ENCODE data around the gene FAM181B. TPM values are rescaled to one million over a fixed set of nuclear protein-coding genes. Genes with fewer than 3 reads are reported as not detected.
A peak's percentile ranks its signal among the peaks of the same experiment; 100 is the strongest.

FAM181B gene
- total RNA-seq, 2 experiments from 2014 or later, result not detected

- no peak overlapping the region for H3K27ac Mint-ChIP-seq
- ChIA-PET CTCF (interaction anchor here (0.7 to 4.1 kb wide), 6 partner anchors 9 to 1099 kb away, joined by 3 to 23 read pairs (median 4); no protein-coding TSS in a partner anchor), POLR2A (no interaction called here)
- peaks cover 3% of the 10 kb centered on the region for H3K27me3 Mint-ChIP-seq
- no peak for DNase-seq
- intact Hi-C loops (cut with micrococcal nuclease), result loop anchor here (10.0 kb wide), 1 partner anchor 534 kb away; no protein-coding TSS in a partner anchor
- H3K9me3 Mint-ChIP-seq, result no peaks in the 10 kb centered on the region
- H3K4me1 Mint-ChIP-seq (ENCODE audit: low read depth), result no peaks in the 10 kb centered on the region
- H3K4me3 Mint-ChIP-seq, result no peak overlapping the region
- H3K36me3 Mint-ChIP-seq (ENCODE audit: low read depth), result no peaks in the 10 kb centered on the region
- no peak for ATAC-seq
- TF ChIP-seq CTCF (IDR thresholded peaks at IDR 0.05), result no peak
Observed at GRCh38 chr11:82720267-82721065, 13.2 kb downstream of the FAM181B start.

DNA sequence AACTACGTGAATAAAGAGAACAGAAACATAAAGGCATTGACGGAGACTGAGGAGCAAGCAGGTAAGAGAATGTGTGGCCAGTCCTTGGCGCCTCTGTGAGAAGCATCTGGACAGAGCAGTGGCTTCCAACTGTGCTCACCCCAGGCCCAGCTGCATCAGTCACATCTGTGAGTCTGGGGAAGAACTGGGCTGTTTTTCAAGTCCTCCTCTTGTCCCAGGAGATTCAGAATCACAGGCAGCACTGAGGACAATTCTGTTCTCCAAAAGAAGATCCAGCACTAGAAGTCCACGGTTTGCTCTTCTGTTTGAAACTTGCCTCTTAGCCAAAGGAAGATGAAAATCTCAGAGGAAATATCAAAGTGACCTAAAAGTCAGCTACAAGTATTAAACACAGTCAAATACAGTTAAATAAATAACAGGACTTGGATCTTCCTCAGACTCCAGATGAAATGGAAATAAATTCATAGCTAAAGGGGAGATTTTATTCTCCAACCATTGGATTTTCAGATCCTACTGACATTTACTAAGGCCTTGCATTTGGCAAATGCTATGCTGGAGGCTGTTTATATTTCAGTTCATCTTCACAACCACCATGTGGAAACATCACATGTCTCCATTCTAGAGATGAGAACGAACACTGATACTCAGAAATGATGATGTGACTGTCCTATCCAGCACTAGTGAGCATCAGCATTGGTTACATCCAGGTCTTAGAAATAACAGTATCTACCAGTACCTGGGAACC, 14.1 kb downstream of the FAM181B start:
- ChIA-PET CTCF (interaction anchor here (0.6 to 4.1 kb wide), 9 partner anchors 8 to 1100 kb away, joined by 3 to 23 read pairs (median 5); no protein-coding TSS in a partner anchor), POLR2A (no interaction called here)
- DNase-seq (no peak), ATAC-seq (no peak)
- no peak overlapping the region for H3K4me3 Mint-ChIP-seq
- no peaks in the 10 kb centered on the region for H3K36me3 Mint-ChIP-seq (ENCODE audit: low read depth)
- TF ChIP-seq CTCF (IDR thresholded peaks at IDR 0.05), result no peak
- H3K27ac Mint-ChIP-seq, result no peak overlapping the region
- H3K9me3 Mint-ChIP-seq, result no peaks in the 10 kb centered on the region
- intact Hi-C loops (cut with micrococcal nuclease), result loop anchor here (2.0 to 10.0 kb wide), 2 partner anchors 143 to 535 kb away; no protein-coding TSS in a partner anchor
- peaks cover 1% of the 10 kb centered on the region for H3K27me3 Mint-ChIP-seq
- H3K4me1 Mint-ChIP-seq (ENCODE audit: low read depth), result no peaks in the 10 kb centered on the region

DNA sequence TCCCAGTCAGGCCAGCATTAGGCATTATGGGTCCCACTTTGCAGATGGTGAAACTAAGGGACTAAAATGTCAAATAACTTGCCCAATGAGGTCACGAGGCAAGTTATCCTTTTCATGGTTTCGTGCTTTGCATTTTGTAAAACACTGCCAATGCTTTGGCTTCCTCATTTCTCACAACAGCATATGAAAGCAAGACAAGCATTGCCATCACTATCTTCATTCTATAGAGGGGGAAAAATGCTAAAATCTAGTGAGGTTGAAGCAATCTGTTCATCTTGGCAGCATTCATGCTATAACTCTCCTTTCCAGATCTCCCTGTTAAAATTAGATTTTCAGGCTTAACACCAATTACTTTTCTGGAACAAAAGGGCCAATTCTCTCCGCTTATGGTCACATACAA, 14.8 kb downstream of the FAM181B start:
- DNase-seq (no peak), ATAC-seq (no peak)
- intact Hi-C loops (cut with micrococcal nuclease), result loop anchor here (2.0 kb wide), 1 partner anchor 144 kb away; no protein-coding TSS in a partner anchor
- POLR2A ChIA-PET, result no interaction called here
- CTCF ChIA-PET, result interaction anchor here (0.6 to 4.1 kb wide), 11 partner anchors 12 to 183 kb away, joined by 3 to 23 read pairs (median 6); partner anchors contain the start of genes DDIAS and FAM181B
- no peak for TF ChIP-seq CTCF (IDR thresholded peaks at IDR 0.05)
- peaks cover 1% of the 10 kb centered on the region for H3K27me3 Mint-ChIP-seq
- no peaks in the 10 kb centered on the region for H3K36me3 Mint-ChIP-seq (ENCODE audit: low read depth)
- H3K4me3 Mint-ChIP-seq, result no peak overlapping the region
- no peak overlapping the region for H3K27ac Mint-ChIP-seq
- no peaks in the 10 kb centered on the region for H3K9me3 Mint-ChIP-seq
- no peaks in the 10 kb centered on the region for H3K4me1 Mint-ChIP-seq (ENCODE audit: low read depth)

DNA sequence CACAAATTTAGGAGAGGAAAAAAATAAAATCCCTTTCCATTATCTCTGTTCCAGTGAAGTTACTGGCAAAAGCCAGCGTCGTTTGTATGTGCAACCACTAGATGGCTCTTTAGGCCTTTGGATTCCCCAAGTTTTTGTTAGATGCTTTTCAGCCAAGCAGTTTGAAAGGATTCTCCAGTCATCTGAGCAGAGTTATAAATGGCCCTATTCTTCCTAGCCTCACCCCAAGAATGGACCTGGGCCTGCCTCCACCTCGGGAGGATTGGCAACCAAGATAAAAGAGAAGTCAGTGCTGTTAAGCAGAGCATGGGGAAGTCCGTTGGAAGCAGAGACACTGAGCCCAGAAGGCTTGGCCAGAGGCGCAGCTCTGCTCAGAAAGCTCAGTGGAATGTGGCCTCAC, 15.4 kb downstream of the FAM181B start:
- Mint-ChIP-seq H3K4me1 (ENCODE audit: low read depth) (no peaks in the 10 kb centered on the region), H3K27ac (no peak overlapping the region), H3K4me3 (no peak overlapping the region), H3K9me3 (no peaks in the 10 kb centered on the region), H3K36me3 (ENCODE audit: low read depth) (no peaks in the 10 kb centered on the region), H3K27me3 (peaks cover 1% of the 10 kb centered on the region)
- peak; percentile 45 for ATAC-seq
- POLR2A ChIA-PET, result no interaction called here
- CTCF ChIA-PET, result interaction anchor here (0.6 to 4.1 kb wide), 15 partner anchors 12 to 1096 kb away, joined by 3 to 23 read pairs (median 6); partner anchors contain the start of genes DDIAS and FAM181B
- intact Hi-C loops (cut with micrococcal nuclease), result loop anchor here (2.0 kb wide), 1 partner anchor 144 kb away; no protein-coding TSS in a partner anchor
- peak; percentile 78 for TF ChIP-seq CTCF (IDR thresholded peaks at IDR 0.05)
- peak; percentile 34 for DNase-seq

Data from activated CD8-positive, alpha-beta T cell treated with anti-CD3 and anti-CD28 coated beads for 36 hours (primary cell).